HEK293 (cell line): ENCODE measurements around the gene KCTD2.

Experiments used
- EGR2 ChIP-seq: fragments of 450-650 bp; formaldehyde crosslinking; IDR thresholded peaks from 2 replicates; pipeline ENCODE4 v1.5.1; 2016; ENCODE audit warnings: low read depth, missing biosample characterization, missing genetic modification characterization
- FEZF1 ChIP-seq: fragments of 450-650 bp; formaldehyde crosslinking; IDR thresholded peaks from 2 replicates; pipeline ENCODE4 v1.5.1; 2016; ENCODE audit warnings: missing biosample characterization, missing genetic modification characterization
- GLIS1 ChIP-seq: fragments of 450-650 bp; formaldehyde crosslinking; IDR thresholded peaks from 2 replicates; pipeline ENCODE4 v1.5.1; 2016; ENCODE audit warnings: missing biosample characterization, missing genetic modification characterization
- KLF1 ChIP-seq: fragments of 450-650 bp; formaldehyde crosslinking; IDR thresholded peaks from 2 replicates; pipeline ENCODE4 v1.5.1; 2016; ENCODE audit warnings: missing biosample characterization, missing genetic modification characterization
- REPIN1 ChIP-seq: fragments of 450-650 bp; formaldehyde crosslinking; IDR thresholded peaks from 2 replicates; pipeline ENCODE4 v1.5.1; 2017; ENCODE audit warnings: missing biosample characterization, missing genetic modification characterization, low read depth
- SETDB1 ChIP-seq: IDR thresholded peaks from one replicate; pipeline ENCODE4 v1.6.1; 2017; ENCODE audit warnings: mild to moderate bottlenecking, low read length, moderate library complexity, mixed read lengths; ENCODE audit not compliant: insufficient read length
- SP3 ChIP-seq: fragments of 450-650 bp; formaldehyde crosslinking; IDR thresholded peaks from 2 replicates; pipeline ENCODE4 v1.5.1; 2016; ENCODE audit warnings: missing biosample characterization, missing genetic modification characterization
- TRIM28 ChIP-seq: IDR thresholded peaks from 2 replicates; pipeline ENCODE4 v1.6.1; 2011; ENCODE audit warnings: low read length, control low read depth, borderline replicate concordance
- ZBTB7A ChIP-seq: fragments of 450-650 bp; formaldehyde crosslinking; IDR thresholded peaks from 2 replicates; pipeline ENCODE4 v1.5.1; 2016; ENCODE audit warnings: low read depth, missing biosample characterization, missing genetic modification characterization
- ZFP3 ChIP-seq: fragments of 450-650 bp; formaldehyde crosslinking; IDR thresholded peaks from 2 replicates; pipeline ENCODE4 v1.5.1; 2016; ENCODE audit warnings: low read depth, missing biosample characterization, missing genetic modification characterization
- ZNF114 ChIP-seq: fragments of 450-650 bp; formaldehyde crosslinking; IDR thresholded peaks from 2 replicates; pipeline ENCODE4 v1.5.0; 2017; ENCODE audit warnings: missing biosample characterization, missing genetic modification characterization
- ZNF121 ChIP-seq: fragments of 450-650 bp; formaldehyde crosslinking; IDR thresholded peaks from 2 replicates; pipeline ENCODE4 v1.5.1; 2016; ENCODE audit warnings: missing biosample characterization, missing genetic modification characterization
- ZNF133 ChIP-seq: fragments of 450-650 bp; formaldehyde crosslinking; IDR thresholded peaks from 2 replicates; pipeline ENCODE4 v1.5.1; 2016; ENCODE audit warnings: missing biosample characterization, missing genetic modification characterization
- ZNF175 ChIP-seq: fragments of 450-650 bp; formaldehyde crosslinking; IDR thresholded peaks from 2 replicates; pipeline ENCODE4 v1.5.1; 2016; ENCODE audit warnings: missing biosample characterization, missing genetic modification characterization
- ZNF184 ChIP-seq: fragments of 450-650 bp; IDR thresholded peaks from 2 replicates; pipeline ENCODE4 v1.5.1; 2018; ENCODE audit warnings: missing biosample characterization, mild to moderate bottlenecking, missing genetic modification characterization
- ZNF2 ChIP-seq: fragments of 450-650 bp; formaldehyde crosslinking; IDR thresholded peaks from 2 replicates; pipeline ENCODE4 v1.5.1; 2016; ENCODE audit warnings: missing biosample characterization, missing genetic modification characterization
- ZNF211 ChIP-seq: fragments of 450-650 bp; formaldehyde crosslinking; IDR thresholded peaks from 2 replicates; pipeline ENCODE4 v1.5.1; 2016; ENCODE audit warnings: low read depth, missing biosample characterization, missing genetic modification characterization
- ZNF223 ChIP-seq: fragments of 450-650 bp; formaldehyde crosslinking; IDR thresholded peaks from 2 replicates; pipeline ENCODE4 v1.5.1; 2016; ENCODE audit warnings: missing biosample characterization, missing genetic modification characterization
- ZNF362 ChIP-seq: fragments of 450-650 bp; formaldehyde crosslinking; IDR thresholded peaks from 2 replicates; pipeline ENCODE4 v1.5.1; 2016; ENCODE audit warnings: missing biosample characterization, missing genetic modification characterization
- ZNF510 ChIP-seq: fragments of 450-650 bp; formaldehyde crosslinking; IDR thresholded peaks from 2 replicates; pipeline ENCODE4 v1.5.1; 2018; ENCODE audit warnings: mild to moderate bottlenecking, missing genetic modification characterization, missing biosample characterization; ENCODE audit not compliant: insufficient replicate concordance
- ZNF544 ChIP-seq: fragments of 450-650 bp; formaldehyde crosslinking; IDR thresholded peaks from 2 replicates; pipeline ENCODE4 v1.5.0; 2017; ENCODE audit warnings: missing biosample characterization, missing genetic modification characterization
- ZNF624 ChIP-seq: fragments of 450-650 bp; formaldehyde crosslinking; IDR thresholded peaks from 2 replicates; pipeline ENCODE4 v1.5.1; 2017; ENCODE audit warnings: missing biosample characterization, missing genetic modification characterization
- ZNF664 ChIP-seq: fragments of 450-650 bp; formaldehyde crosslinking; IDR thresholded peaks from 2 replicates; pipeline ENCODE4 v1.5.1; 2016; ENCODE audit warnings: missing biosample characterization, missing genetic modification characterization
- ZNF701 ChIP-seq: fragments of 450-650 bp; formaldehyde crosslinking; IDR thresholded peaks from 2 replicates; pipeline ENCODE4 v1.5.1; 2016; ENCODE audit warnings: missing biosample characterization, missing genetic modification characterization
- ZNF768 ChIP-seq: fragments of 450-650 bp; formaldehyde crosslinking; IDR thresholded peaks from 2 replicates; pipeline ENCODE4 v1.5.1; 2018; ENCODE audit warnings: missing biosample characterization, mild to moderate bottlenecking, missing genetic modification characterization
- ZNF791 ChIP-seq: fragments of 450-650 bp; formaldehyde crosslinking; IDR thresholded peaks from 2 replicates; pipeline ENCODE4 v1.5.1; 2016; ENCODE audit warnings: missing biosample characterization, missing genetic modification characterization
- ZNF837 ChIP-seq: fragments of 450-650 bp; formaldehyde crosslinking; IDR thresholded peaks from 2 replicates; pipeline ENCODE4 v1.5.1; 2016; ENCODE audit warnings: missing biosample characterization, missing genetic modification characterization
- TF ChIP-seq, protein P1 (sequence below): fragments of 450-650 bp; formaldehyde crosslinking; IDR thresholded peaks from 2 replicates; pipeline ENCODE4 v1.5.1; 2016; ENCODE audit warnings: missing biosample characterization, missing genetic modification characterization
- TF ChIP-seq, protein P2 (sequence below): fragments of 450-650 bp; formaldehyde crosslinking; IDR thresholded peaks from 2 replicates; pipeline ENCODE4 v1.5.1; 2016; ENCODE audit warnings: missing biosample characterization, missing genetic modification characterization
- TF ChIP-seq, protein P3 (sequence below): fragments of 450-650 bp; formaldehyde crosslinking; IDR thresholded peaks from 2 replicates; pipeline ENCODE4 v1.5.1; 2016; ENCODE audit warnings: missing biosample characterization, missing genetic modification characterization
- TF ChIP-seq, protein P4 (sequence below): fragments of 450-650 bp; formaldehyde crosslinking; IDR thresholded peaks from 2 replicates; pipeline ENCODE4 v1.5.0; 2017; ENCODE audit warnings: missing biosample characterization, missing genetic modification characterization, borderline replicate concordance

Gene KCTD2

GRCh38 chr17:75105126-75106080 lies 58.4 kb downstream of the KCTD2 start (continued):
- TF ChIP-seq ZNF664 (tag by site-specific recombination) (peak; percentile 71), TRIM28 (peak; percentile 96), ZNF837 (tag by site-specific recombination) (no peak), ZNF2 (peak; percentile 89), EGR2 (tag by site-specific recombination) (no peak), ZNF175 (tag by site-specific recombination) (no peak), REPIN1 (tag by site-specific recombination) (no peak), ZNF510 (tag by site-specific recombination) (no peak), ZNF133 (tag by site-specific recombination) (no peak), ZNF121 (tag by site-specific recombination) (peak; percentile 59; the same call in 1 of the 2 replicates), FEZF1 (tag by site-specific recombination) (peak; percentile 96), ZBTB7A (tag by site-specific recombination) (no peak), ZNF114 (tag by site-specific recombination) (no peak), KLF1 (tag by site-specific recombination) (no peak), ZNF624 (tag by site-specific recombination) (no peak), ZNF768 (tag by site-specific recombination) (no peak), ZFP3 (peak; percentile 16; the same call in 1 of the 2 replicates), ZNF211 (tag by site-specific recombination) (no peak), ZNF701 (tag by site-specific recombination) (peak; percentile 23; the same call in 1 of the 2 replicates), SP3 (tag by site-specific recombination) (peak; percentile 31; the same call in 1 of the 2 replicates), ZNF544 (tag by site-specific recombination) (no peak), ZNF184 (no peak; the same call in 1 of the 2 replicates), ZNF791 (tag by site-specific recombination) (no peak), ZNF223 (tag by site-specific recombination) (no peak), SETDB1 (no peak), ZNF362 (tag by site-specific recombination) (no peak), GLIS1 (tag by site-specific recombination) (peak; percentile 100)
- TF ChIP-seq, protein P1, sequence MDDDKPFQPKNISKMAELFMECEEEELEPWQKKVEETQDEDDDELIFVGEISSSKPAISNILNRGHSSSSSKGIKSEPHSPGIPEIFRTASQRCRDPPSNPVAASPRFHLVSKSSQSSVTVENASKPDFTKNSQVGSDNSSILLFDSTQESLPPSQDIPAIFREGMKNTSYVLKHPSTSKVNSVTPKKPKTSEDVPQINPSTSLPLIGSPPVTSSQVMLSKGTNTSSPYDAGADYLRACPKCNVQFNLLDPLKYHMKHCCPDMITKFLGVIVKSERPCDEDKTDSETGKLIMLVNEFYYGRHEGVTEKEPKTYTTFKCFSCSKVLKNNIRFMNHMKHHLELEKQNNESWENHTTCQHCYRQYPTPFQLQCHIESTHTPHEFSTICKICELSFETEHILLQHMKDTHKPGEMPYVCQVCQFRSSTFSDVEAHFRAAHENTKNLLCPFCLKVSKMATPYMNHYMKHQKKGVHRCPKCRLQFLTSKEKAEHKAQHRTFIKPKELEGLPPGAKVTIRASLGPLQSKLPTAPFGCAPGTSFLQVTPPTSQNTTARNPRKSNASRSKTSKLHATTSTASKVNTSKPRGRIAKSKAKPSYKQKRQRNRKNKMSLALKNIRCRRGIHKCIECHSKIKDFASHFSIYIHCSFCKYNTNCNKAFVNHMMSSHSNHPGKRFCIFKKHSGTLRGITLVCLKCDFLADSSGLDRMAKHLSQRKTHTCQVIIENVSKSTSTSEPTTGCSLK (tag by site-specific recombination), result no peak
- TF ChIP-seq, protein P2, sequence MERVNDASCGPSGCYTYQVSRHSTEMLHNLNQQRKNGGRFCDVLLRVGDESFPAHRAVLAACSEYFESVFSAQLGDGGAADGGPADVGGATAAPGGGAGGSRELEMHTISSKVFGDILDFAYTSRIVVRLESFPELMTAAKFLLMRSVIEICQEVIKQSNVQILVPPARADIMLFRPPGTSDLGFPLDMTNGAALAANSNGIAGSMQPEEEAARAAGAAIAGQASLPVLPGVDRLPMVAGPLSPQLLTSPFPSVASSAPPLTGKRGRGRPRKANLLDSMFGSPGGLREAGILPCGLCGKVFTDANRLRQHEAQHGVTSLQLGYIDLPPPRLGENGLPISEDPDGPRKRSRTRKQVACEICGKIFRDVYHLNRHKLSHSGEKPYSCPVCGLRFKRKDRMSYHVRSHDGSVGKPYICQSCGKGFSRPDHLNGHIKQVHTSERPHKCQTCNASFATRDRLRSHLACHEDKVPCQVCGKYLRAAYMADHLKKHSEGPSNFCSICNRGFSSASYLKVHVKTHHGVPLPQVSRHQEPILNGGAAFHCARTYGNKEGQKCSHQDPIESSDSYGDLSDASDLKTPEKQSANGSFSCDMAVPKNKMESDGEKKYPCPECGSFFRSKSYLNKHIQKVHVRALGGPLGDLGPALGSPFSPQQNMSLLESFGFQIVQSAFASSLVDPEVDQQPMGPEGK (tag by site-specific recombination), result peak; percentile 70; the same call in 1 of the 2 replicates
- TF ChIP-seq, protein P3, sequence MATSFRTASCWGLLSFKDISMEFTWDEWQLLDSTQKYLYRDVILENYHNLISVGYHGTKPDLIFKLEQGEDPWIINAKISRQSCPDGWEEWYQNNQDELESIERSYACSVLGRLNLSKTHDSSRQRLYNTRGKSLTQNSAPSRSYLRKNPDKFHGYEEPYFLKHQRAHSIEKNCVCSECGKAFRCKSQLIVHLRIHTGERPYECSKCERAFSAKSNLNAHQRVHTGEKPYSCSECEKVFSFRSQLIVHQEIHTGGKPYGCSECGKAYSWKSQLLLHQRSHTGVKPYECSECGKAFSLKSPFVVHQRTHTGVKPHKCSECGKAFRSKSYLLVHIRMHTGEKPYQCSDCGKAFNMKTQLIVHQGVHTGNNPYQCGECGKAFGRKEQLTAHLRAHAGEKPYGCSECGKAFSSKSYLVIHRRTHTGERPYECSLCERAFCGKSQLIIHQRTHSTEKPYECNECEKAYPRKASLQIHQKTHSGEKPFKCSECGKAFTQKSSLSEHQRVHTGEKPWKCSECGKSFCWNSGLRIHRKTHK (tag by site-specific recombination), result no peak
- TF ChIP-seq, protein P4, sequence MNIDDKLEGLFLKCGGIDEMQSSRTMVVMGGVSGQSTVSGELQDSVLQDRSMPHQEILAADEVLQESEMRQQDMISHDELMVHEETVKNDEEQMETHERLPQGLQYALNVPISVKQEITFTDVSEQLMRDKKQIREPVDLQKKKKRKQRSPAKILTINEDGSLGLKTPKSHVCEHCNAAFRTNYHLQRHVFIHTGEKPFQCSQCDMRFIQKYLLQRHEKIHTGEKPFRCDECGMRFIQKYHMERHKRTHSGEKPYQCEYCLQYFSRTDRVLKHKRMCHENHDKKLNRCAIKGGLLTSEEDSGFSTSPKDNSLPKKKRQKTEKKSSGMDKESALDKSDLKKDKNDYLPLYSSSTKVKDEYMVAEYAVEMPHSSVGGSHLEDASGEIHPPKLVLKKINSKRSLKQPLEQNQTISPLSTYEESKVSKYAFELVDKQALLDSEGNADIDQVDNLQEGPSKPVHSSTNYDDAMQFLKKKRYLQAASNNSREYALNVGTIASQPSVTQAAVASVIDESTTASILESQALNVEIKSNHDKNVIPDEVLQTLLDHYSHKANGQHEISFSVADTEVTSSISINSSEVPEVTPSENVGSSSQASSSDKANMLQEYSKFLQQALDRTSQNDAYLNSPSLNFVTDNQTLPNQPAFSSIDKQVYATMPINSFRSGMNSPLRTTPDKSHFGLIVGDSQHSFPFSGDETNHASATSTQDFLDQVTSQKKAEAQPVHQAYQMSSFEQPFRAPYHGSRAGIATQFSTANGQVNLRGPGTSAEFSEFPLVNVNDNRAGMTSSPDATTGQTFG (tag by site-specific recombination), result no peak
